Pancreas (tissue), 10 donors: ENCODE data around the gene CLEC14A. TPM values are rescaled to one million over a fixed set of nuclear protein-coding genes. Genes with fewer than 3 reads are reported as not detected.

Experiments
- ATAC-seq, 4 donors: fragments of 200-7000 bp; cut with Tn5 transposase; one replicate each; pipeline versions ENCODE4 v1.8.0 to v1.9.1; 2020; ENCODE audit warnings: mild to moderate bottlenecking in 4 of 4, moderate library complexity in 4 of 4
- DNase-seq, 6 donors: peaks; one replicate each; pipeline ENCODE4 v3.0.0-alpha.2; 2020
- FAIRE-seq: peaks from 2 replicates; lab custom pipeline; 2012; peaks lifted over from hg19 to GRCh38; lab: Jason Lieb, UNC
- H3K27ac ChIP-seq, 4 donors: fragments of 200-600 bp; sonication (generic); 1 replicate in 3 of 4; 2 replicates in 1 of 4; pipeline versions ENCODE4 v1.5.0 to v1.8.0; 2020
- H3K27me3 ChIP-seq, 4 donors: fragments of 200-600 bp; one replicate each; pipeline ENCODE4 v1.8.0; 2021
- H3K36me3 ChIP-seq, 3 donors: fragments of 200-600 bp; sonication (generic) in 1 of 3; one replicate each; pipeline versions ENCODE4 v1.5.0 to v1.8.0; 2020 to 2021
- H3K4me1 ChIP-seq, 3 donors: fragments of 200-600 bp; one replicate each; pipeline ENCODE4 v1.8.0; 2021
- H3K4me3 ChIP-seq, 4 donors: fragments of 200-600 bp; sonication (generic) in 2 of 4; one replicate each; pipeline versions ENCODE4 v1.5.0 to v1.8.0; 2020 to 2021
- H3K9me3 ChIP-seq, 4 donors: fragments of 200-600 bp; one replicate each; pipeline ENCODE4 v1.8.0; 2021
- WGBS, 2 donors: extraction: QIAGEN DNeasy Blood & Tissue Kit; methylation state at CpG; one replicate each; pipeline ENCODE4 v1.1.7; 2013; 5-methylcytosine and 5-hydroxymethylcytosine counted together
- intact Hi-C, 3 donors: fragments of 100-400 bp; cut with DNase I; formaldehyde crosslinking; loops; one replicate each; pipeline versions ENCODE4 v1.11.1 to v1.14.2; 2022
- polyA plus RNA-seq, 2 donors: library from polyadenylated mRNA; stranded (reverse); fragments of 200-250 nt; gene quantifications; one replicate each; pipeline ENCODE4 v1.2.3, GENCODE V29; 2013
- total RNA-seq, 6 donors: library from RNA; stranded (reverse); fragmentation: NEBNext Ultra II Directional in 4 of 6; extraction: Animal tissue kit (Norgen Biotek cat#: 25700) in 4 of 6; gene quantifications; one replicate each; pipeline versions ENCODE4 v1.2.1 to v1.2.4, GENCODE V29; 2021 to 2023
- TF ChIP-seq, protein P1 (sequence below), 4 donors: fragments of 200-600 bp; sonication (generic) in 3 of 4; IDR thresholded peaks; one replicate each; pipeline versions ENCODE4 v1.5.0 to v1.8.0; 2021; ENCODE audit warnings: antibody characterized with exemption in 4 of 4
- donor health status: healthy with polysubstance abuse.
- donor health status: DM: no; HTN: no; CAD: no; lungs with moderate emphysema.
- donor health status: DM: no; HTN: no; CAD: no.
- donor health status: control.
- donor health status: control.
- donor health status: Bipolar disorder and iron deficiency.
- donor health status: DM: yes; HTN: yes; CAD: no.
- donor health status: DM: no; HTN: no; CAD: no.
- donor health status: DM: no; HTN: no; CAD: no.
- donor health status: DM: yes; HTN: yes; CAD: no.

The CLEC14A gene
- total and polyA plus RNA-seq, 8 donors, result 2.6 to 7.5 (median 3.5) TPM

DNA sequence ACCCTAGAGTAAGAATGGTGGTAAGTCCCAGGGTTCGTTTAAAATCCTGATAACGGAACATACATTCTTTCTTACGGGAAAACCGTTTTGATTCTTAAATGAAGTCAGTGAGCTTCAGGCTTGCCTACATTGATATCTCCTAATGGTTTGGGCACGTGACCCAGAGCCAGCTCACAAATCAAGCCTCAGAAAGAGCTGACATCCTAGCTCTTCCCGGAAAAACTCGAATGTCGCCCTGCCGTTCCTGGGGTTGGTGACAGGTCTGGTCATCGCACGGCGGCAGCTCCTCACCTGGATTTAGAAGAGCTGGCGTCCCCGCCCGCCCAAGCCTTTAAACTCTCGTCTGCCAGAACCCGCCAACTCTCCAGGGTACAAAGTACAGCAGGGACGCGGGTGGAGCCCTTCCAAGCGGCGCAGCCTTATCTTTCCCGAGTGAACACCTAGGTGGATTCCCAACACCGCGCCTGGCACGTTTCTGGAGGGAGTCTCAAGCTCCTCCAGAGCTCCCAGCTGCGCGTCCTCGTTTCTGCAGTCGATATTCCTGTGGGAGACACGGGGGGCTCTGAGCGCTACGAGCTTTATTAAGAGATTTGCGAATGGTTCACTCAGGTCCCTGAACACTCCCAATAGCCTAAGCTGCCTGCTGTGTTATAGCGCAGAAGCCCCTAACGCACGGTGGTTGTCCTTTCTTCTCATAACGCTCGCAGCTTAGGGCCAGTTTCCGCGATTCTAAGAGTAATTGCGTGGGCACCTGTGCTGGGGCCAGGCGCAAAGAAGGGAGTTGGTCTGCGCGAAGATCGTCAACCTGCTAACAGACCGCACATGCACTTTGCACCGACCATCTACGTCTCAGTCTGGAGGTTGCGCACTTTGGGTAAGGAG is 47.9 kb downstream of the CLEC14A start, which contains the start of gene SSTR1:
Gene SSTR1, plus strand, starts transcription at position 169 of the 882 bp plus-strand sequence. CDS start 1,486 bp downstream, outside the sequence.
- ATAC-seq (peak; percentile 82 to 86 (median 83)), FAIRE-seq (no peak), DNase-seq (peak; percentile 75 to 91 (median 86))
- Histone ChIP-seq H3K4me3 (peak within 1 kb of the TSS; percentile 23 to 55 (median 51)), H3K4me1 (peaks cover 0 to 7% (median 0%) of the 10 kb centered on the region in 3 donors), H3K36me3 (no peaks in the 10 kb centered on the region), H3K9me3 (no peaks in the 10 kb centered on the region), H3K27ac (peak within 1 kb of the TSS; percentile 42 to 81 (median 70)), H3K27me3 (no peaks in the 10 kb centered on the region)
- TF ChIP-seq, protein P1, sequence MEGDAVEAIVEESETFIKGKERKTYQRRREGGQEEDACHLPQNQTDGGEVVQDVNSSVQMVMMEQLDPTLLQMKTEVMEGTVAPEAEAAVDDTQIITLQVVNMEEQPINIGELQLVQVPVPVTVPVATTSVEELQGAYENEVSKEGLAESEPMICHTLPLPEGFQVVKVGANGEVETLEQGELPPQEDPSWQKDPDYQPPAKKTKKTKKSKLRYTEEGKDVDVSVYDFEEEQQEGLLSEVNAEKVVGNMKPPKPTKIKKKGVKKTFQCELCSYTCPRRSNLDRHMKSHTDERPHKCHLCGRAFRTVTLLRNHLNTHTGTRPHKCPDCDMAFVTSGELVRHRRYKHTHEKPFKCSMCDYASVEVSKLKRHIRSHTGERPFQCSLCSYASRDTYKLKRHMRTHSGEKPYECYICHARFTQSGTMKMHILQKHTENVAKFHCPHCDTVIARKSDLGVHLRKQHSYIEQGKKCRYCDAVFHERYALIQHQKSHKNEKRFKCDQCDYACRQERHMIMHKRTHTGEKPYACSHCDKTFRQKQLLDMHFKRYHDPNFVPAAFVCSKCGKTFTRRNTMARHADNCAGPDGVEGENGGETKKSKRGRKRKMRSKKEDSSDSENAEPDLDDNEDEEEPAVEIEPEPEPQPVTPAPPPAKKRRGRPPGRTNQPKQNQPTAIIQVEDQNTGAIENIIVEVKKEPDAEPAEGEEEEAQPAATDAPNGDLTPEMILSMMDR (IDR thresholded peaks at IDR 0.05), result no peak
- 1% methylated on average over 49 of the region's 49 CpGs for WGBS, 2 donors
- intact Hi-C loops, result no loop called here

DNA sequence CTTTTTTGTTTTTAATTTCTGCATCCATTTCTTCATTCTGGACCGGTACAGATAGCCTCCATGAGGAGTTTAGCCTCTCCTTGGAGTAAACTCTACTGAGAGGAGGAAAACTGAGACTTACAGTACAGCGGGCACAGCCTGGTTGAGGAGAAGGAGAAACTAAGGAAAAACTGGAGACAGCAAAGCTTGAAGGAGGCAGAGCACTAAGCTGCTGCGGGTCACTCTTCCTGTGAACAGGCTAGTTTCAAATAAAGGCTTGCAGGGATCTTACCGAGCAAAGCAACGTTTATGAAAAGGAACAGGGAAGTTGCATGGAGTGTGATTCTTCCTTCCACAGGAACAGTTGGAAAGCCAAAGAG is 48.5 kb downstream of the CLEC14A start:
- Histone ChIP-seq H3K4me1 (peaks cover 0 to 7% (median 0%) of the 10 kb centered on the region in 3 donors), H3K27me3 (no peaks in the 10 kb centered on the region), H3K27ac (peak overlapping the region; percentile 42 to 81 (median 70)), H3K36me3 (no peaks in the 10 kb centered on the region), H3K4me3 (peak overlapping the region in 3 of 4 donors; percentile 47 to 55 (median 55)), H3K9me3 (no peaks in the 10 kb centered on the region)
- no peak for FAIRE-seq
- ATAC-seq, result peak in 2 of 4 donors; percentile 0 to 6
- TF ChIP-seq, protein P1 (IDR thresholded peaks at IDR 0.05), result no peak
- intact Hi-C loops, result no loop called here
- WGBS, 2 donors, result 11 to 13% methylated on average over 5 of the region's 5 CpGs
- DNase-seq, result no peak

DNA sequence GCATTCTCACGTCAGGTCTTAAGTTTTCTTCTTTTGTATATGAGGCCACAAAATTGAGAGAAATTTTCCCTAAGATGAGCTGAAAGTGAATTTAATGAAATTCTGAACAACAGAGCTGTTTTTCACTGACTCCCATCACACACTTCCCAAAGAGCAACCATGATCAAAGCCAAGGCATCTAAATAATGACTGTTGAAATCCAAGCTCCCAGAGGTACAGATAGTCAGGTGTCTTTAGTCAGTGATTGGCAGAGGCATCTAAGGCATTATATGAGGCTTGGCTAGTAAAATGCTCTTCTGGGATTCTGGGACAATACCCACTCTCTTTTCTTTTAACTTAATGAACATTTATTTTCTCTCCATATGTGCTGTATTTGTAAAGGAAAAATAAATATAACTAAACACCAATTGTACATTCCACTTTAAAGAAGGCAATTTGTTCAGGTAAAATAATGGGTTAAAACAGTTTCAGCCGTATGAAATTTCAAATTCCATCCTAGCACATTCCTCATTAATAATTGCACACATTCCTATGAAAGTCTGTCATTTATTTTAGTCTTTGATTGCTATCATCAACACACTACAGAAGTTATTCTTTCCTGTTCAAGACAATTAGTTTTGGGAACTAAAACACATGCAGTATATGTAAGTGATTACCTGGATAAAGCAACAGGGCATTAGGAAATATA is 49.1 kb downstream of the CLEC14A start:
- Histone ChIP-seq H3K4me1 (peaks cover 0 to 7% (median 0%) of the 10 kb centered on the region in 3 donors), H3K27me3 (no peaks in the 10 kb centered on the region), H3K4me3 (peak overlapping the region in 1 of 4 donors; percentile 55), H3K9me3 (no peaks in the 10 kb centered on the region), H3K36me3 (no peaks in the 10 kb centered on the region), H3K27ac (peak overlapping the region in 2 of 4 donors; percentile 80 to 81)
- 46 to 47% methylated on average over 2 of the region's 2 CpGs for WGBS, 2 donors
- TF ChIP-seq, protein P1 (IDR thresholded peaks at IDR 0.05), result no peak
- intact Hi-C loops, result no loop called here
- no peak for ATAC-seq
- DNase-seq, result no peak
- FAIRE-seq, result no peak

DNA sequence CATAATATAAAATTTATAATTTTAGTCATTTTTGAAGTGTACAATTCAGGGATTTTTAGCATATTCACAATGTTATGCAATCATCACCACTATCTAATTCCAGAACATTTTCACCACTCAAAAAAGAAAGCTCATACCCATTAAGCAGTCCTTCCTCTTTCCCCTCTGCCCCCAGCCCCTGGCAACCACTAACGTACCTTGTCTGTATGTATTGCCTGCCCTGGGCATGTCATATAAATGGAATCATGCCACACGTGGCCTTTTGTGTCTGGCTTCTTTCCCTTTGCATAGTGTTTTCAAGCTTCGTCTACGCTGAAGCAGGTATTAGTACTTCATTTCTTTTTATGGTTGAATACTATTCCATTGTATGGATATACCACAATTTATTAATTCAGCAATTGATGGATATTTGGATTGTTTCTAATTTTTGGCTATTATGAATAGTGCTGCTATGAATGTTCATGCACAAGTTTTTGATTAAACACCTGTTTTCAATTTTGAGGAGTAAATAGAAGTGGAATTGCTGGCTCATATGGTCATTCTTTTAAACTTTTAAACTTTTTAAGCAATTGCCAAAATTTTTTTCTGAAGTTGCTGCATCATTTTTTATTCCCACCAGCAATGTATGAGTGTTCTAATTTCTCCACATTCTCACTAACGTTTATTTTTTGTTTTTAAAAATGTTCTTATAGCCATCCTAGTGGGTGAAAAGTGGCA is 49.8 kb downstream of the CLEC14A start:
- Histone ChIP-seq H3K27me3 (no peaks in the 10 kb centered on the region), H3K4me3 (no peak overlapping the region), H3K9me3 (no peaks in the 10 kb centered on the region), H3K27ac (no peak overlapping the region), H3K4me1 (peaks cover 0 to 7% (median 0%) of the 10 kb centered on the region in 3 donors), H3K36me3 (no peaks in the 10 kb centered on the region)
- TF ChIP-seq, protein P1 (IDR thresholded peaks at IDR 0.05), result no peak
- ATAC-seq (no peak), DNase-seq (no peak), FAIRE-seq (no peak)
- 81 to 86% methylated on average over 5 of the region's 5 CpGs for WGBS, 2 donors
- intact Hi-C loops, result no loop called here
